NCI-H2196 treated with DMSO at 0.1 percent for 48 hours (cell line): ENCODE data around the gene BRD3.

Experiments used
- DNase-seq: peaks from one replicate; lab custom pipeline; 2025; ENCODE audit not compliant: unreplicated experiment; lab: John Stamatoyannopoulos, UW

The BRD3 gene

GRCh38 chr9:134024828-134025605 is 42.8 kb downstream of the BRD3 start, which contains the start of gene BRD3OS:
Gene BRD3OS (plus strand): TSS chr9:134025481. CDS start chr9:134026748, 1,267 bp downstream.
- DNase-seq, result peak; percentile 93

DNA sequence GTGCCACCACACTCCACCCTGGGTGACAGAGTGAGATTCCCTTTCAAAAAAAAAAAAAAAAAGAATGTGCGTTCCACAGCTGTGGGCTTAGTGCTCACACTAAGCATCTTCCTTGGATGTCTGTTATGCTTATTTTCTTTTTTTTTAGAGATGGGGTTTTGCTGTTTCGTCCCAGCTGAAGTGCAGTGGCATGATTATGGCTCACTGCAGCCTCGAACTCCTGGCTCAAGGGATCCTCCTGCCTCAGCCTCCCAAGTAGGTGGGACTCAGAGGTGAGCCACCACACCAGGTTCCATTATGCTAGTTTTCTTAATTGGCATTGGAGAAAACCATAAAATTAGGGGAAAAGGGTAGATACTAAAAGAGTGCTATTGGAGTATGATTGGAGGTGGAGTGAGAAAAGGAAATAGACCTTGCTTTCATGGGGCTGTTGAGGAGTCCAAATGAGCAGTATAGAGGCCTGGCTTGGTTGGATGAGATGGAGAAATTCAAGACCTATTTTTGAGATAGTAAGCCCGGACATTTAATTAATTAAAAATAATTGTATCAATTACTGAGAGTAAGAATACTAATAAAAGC is 43.5 kb downstream of the BRD3 start:
- DNase-seq, result no peak

GRCh38 chr9:134014946-134015345 is 52.9 kb downstream of the BRD3 start:
- DNase-seq, result no peak

GRCh38 chr9:134011401-134011800 is 56.4 kb downstream of the BRD3 start:
- no peak for DNase-seq

DNA sequence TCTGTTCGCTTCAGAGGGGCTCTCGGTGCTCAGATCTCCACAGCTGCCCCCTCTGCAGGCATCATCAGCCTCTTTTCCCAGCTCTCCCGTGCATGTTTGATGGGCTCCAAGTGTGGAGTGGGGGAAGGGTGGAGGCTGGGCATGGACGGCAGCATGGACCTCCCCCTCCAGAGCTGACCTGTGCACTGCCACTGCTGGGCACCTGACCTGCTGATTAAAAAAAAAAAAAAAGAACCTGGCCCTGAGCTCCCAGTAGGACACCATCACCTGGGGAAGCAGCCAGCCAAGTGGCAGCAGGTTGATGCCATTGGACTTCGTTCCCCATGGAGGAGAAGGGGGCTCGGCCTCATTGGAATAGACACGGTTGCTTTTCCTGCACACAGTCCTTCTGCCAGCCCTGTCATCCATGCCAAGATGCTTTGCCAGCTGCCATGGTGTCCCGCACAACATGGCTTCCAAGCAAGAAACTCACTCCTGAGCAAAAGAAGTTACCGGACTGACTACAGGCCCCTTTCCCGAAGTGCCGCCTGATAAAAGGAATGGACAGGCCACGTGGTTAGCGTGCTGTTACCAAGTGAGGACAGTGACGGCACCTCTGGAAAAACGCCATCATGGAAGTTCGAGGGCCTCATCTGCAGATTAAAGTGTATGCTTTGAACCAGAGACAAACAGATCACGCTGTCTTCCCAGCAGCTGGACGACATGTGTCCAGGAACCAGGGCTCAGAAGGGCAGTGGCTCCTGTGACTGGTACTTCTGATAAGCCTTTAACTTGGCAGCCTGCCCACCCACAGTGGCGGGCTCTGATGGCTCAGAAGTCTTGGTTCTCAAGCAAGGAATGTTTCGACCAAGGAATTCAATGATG is 57.3 kb downstream of the BRD3 start:
- DNase-seq, result no peak

DNA sequence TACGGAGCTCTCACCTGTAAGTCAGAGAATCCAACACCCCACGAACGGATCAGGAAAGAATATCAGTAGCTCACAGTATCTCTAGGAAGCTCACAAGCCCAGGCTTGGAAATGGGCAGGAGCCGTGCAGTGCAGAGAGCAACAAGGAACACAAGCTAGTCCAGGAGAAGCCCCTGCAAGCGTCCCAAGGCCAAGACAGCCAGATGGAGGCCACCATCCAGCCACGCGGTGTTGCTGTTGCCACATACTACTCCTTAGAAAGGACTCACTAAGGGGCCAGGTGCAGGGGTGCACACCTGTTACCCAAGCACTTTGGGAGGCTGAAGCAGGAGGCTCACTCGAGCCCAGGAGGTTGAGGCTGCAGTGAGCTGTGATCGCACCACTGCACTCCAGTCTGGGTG is 60.3 kb downstream of the BRD3 start:
- DNase-seq, result no peak

- DNase-seq, result no peak
Measured at GRCh38 chr9:134007150-134007549, 60.7 kb downstream of the BRD3 start.

DNA sequence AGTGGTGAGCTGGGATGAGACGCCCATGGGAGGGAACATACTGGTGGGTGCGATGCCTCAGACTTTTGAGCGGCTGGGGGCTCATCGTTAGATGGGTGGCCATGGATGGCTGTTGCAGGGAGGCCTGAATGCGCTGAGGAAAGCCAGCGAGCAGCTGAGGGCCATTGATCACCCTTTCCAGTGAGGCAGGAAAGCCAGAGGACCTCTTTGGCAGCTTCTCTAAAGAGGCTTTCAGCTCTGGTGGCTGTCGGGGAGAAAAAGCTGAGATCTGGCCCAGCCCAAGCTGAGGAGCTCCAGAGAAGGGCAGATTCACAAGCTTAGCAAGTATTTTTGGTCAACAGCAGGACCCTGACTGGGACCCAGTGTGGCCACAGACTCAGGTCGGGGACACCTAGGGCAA is 62.4 kb downstream of the BRD3 start:
- DNase-seq, result no peak

DNA sequence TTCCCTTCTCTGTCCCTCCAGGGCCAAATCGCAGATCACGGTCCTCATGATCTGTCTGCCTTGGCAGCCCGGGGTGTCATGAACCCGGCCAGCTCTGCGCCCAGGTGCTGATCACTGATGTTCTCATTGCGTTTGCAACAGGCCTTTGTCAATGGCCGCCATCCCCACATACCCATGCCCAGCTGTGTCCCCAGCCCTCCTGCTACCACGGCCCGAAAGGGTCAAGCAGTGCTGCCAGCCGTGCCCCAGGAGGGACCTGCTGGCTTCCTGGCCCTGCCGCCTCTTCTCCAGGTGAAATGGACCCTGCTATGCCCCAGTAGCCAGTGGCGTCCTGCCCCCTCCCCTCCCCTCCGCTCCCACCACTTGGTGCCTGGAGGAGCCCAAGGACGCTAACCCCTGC is 62.9 kb downstream of the BRD3 start:
- no peak for DNase-seq

- DNase-seq, result no peak
Measured at GRCh38 chr9:134004131-134004873, 63.5 kb downstream of the BRD3 start.

DNA sequence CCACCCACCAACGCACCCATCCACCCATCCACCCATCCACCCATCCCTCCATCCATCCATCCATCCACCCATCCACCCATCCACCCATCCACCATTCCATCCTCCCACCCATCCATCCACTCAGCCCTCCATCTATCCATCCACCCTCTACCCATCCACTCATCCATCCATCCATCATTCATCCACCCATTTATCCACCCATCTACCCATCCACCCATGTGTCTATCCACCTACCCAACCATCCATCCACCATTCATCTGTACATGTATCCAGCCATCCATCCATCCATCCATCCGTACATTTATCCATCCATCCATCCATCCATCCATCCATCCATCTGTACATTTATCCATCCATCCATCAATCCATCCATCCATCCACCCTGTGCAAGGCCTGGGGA is 64.6 kb downstream of the BRD3 start:
- DNase-seq, result no peak

GRCh38 chr9:134002796-134003195 is 65.0 kb downstream of the BRD3 start:
- no peak for DNase-seq

GRCh38 chr9:133999851-134000265 is 68.0 kb downstream of the BRD3 start:
- DNase-seq, result no peak

GRCh38 chr9:133998915-133999595 is 68.8 kb downstream of the BRD3 start:
- DNase-seq, result no peak

DNA sequence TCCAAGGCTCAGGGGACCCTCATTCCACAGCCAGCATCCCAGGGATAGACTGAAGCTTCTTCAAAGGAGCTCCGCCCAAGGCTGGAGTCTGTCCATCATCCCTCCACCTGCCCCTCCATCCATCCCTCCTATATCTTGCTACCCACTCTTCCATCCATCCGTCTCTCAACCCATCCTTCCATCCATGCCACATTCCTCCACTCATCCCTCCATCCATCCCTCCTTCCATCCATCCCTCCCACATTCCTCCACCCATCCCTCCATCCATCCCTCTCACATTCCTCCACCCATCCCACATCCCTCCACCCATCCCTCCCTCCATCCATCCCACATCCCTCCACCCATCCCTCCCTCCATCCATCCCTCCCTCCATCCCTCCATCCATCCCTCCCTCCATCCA is 70.2 kb downstream of the BRD3 start:
- DNase-seq, result no peak

DNA sequence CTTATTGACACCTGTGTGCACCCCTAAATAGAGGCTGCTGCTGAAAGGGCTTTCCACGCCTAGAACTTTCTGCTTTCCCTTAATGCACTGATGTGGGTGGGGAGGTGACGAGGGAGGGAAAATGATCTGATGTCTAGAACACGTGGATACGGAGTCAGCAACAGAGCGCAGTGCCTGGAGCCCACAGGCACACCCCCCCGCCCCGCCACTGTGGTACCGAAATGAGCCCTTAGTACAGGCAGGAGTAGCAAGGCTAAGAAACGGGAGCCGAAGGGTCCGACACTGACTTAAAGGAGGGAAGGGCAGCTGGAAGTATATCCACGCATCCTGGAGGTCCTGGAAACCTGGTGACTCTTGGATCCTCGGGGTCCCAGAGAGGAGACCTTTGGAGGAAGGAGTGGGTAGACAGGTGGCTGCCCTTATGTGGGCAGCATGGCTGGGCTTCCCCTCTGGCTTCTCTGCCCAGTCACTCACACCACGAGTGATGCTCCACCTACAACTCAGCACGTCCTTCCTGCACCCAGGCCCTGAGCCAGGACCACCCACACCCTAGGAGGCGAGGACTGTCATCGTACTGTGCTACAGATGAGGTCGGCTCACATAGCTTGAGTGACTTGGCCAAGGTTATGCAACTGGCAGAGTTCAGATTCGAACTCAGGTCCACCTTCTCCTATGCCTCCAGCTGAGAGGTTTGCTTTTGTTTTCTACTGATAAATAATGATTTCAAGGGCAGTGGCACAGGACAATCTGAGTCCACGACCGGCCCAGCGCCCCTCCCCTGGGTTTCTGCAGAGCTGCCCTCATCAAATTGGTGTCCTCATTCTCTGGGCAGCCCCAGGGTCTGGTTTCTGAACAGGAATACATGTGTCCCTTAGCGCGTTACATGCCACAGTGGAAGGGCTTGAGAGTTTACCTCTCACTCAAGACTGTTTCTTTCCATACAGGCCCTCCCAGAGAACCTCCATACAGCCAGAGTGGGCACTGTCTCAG is 71.0 kb downstream of the BRD3 start:
- no peak for DNase-seq

- DNase-seq, result peak; percentile 28
Measured at GRCh38 chr9:133995012-133995896, 72.6 kb downstream of the BRD3 start.

GRCh38 chr9:133994353-133995011 is 73.3 kb downstream of the BRD3 start:
- DNase-seq, result peak; percentile 52
